Measurements from ENCODE around the gene MRPL51.

The MRPL51 gene

GRCh38 chr12:6526766-6527525 lies 33.9 kb upstream of the MRPL51 start:
- TF ChIP-seq CTCF (conservative IDR thresholded peaks at IDR 0.05; ENCODE audit: low read depth) = no peak
- DNase-seq (ENCODE audit: low spot score) = no peak
- ChIA-PET CTCF (interaction anchor here (1.0 kb wide), 1 partner anchor 11 kb away, joined by 3 read pairs; no protein-coding TSS in a partner anchor), POLR2A (ENCODE audit: low non-redundant PET) (no interaction called here)
- H3K27ac ChIP-seq = no peak overlapping the region

GRCh38 chr12:6526201-6526600 lies 33.1 kb upstream of the MRPL51 start:
- TF ChIP-seq CTCF (conservative IDR thresholded peaks at IDR 0.05; ENCODE audit: low read depth) = no peak
- DNase-seq (ENCODE audit: low spot score) = no peak
- ChIA-PET POLR2A (ENCODE audit: low non-redundant PET) (no interaction called here), CTCF (no interaction called here)
- no peak overlapping the region for H3K27ac ChIP-seq

GRCh38 chr12:6524648-6525047 lies 31.6 kb upstream of the MRPL51 start:
- no peak for TF ChIP-seq CTCF (conservative IDR thresholded peaks at IDR 0.05; ENCODE audit: low read depth)
- DNase-seq (ENCODE audit: low spot score) = no peak
- no peak overlapping the region for H3K27ac ChIP-seq
- POLR2A ChIA-PET (ENCODE audit: low non-redundant PET) = no interaction called here
- CTCF ChIA-PET = no interaction called here

- POLR2A ChIA-PET (ENCODE audit: low non-redundant PET) = no interaction called here
- CTCF ChIA-PET = no interaction called here
- no peak for TF ChIP-seq CTCF (conservative IDR thresholded peaks at IDR 0.05; ENCODE audit: low read depth)
- no peak overlapping the region for H3K27ac ChIP-seq
- no peak for DNase-seq (ENCODE audit: low spot score)
These were observed 30.6 kb upstream of the MRPL51 start for GRCh38 chr12:6523708-6524107.

- ChIA-PET POLR2A (ENCODE audit: low non-redundant PET) (no interaction called here), CTCF (interaction anchor here (0.6 kb wide), 1 partner anchor 348 kb away, joined by 3 read pairs; no protein-coding TSS in a partner anchor)
- no peak for TF ChIP-seq CTCF (conservative IDR thresholded peaks at IDR 0.05; ENCODE audit: low read depth)
- DNase-seq (ENCODE audit: low spot score) = no peak
- no peak overlapping the region for H3K27ac ChIP-seq
These were observed 29.1 kb upstream of the MRPL51 start for GRCh38 chr12:6522193-6522592.

- no peak overlapping the region for H3K27ac ChIP-seq
- TF ChIP-seq CTCF (conservative IDR thresholded peaks at IDR 0.05; ENCODE audit: low read depth) = no peak
- ChIA-PET POLR2A (ENCODE audit: low non-redundant PET) (no interaction called here), CTCF (no interaction called here)
- DNase-seq (ENCODE audit: low spot score) = no peak
These were observed 27.1 kb upstream of the MRPL51 start for GRCh38 chr12:6520186-6520585.

All from RWPE1 (cell line).